Neutrophil (primary cell): ENCODE measurements around the gene INPP4B.

ENCODE experiments used
- H3K27ac ChIP-seq: fragments of 200-600 bp; sonication (generic); 2 replicates; pipeline ENCODE4 v1.5.1; 2016; ENCODE audit warnings: mild to moderate bottlenecking, moderate library complexity
- H3K27me3 ChIP-seq: fragments of 200-600 bp; sonication (generic); 2 replicates; pipeline ENCODE4 v1.6.0; 2016; ENCODE audit warnings: mild to moderate bottlenecking
- H3K36me3 ChIP-seq: fragments of 200-600 bp; sonication (generic); 2 replicates; pipeline ENCODE4 v1.5.1; 2017
- H3K4me1 ChIP-seq, 2 experiments: fragments of 200-600 bp in 1 of 2; sonication (generic) in 1 of 2; 1 replicate in 1 of 2; 2 replicates in 1 of 2; pipeline versions ENCODE4 v1.5.1 to v1.6.1; 2013 to 2016; ENCODE audit warnings: low read depth in 1 of 2, low read length in 1 of 2, mild to moderate bottlenecking in 1 of 2, moderate library complexity in 1 of 2; ENCODE audit not compliant: control insufficient read depth in 1 of 2, insufficient read depth in 1 of 2
- H3K4me3 ChIP-seq, 2 experiments: fragments of 200-600 bp in 1 of 2; sonication (generic) in 1 of 2; 1 replicate in 1 of 2; 2 replicates in 1 of 2; pipeline ENCODE4 v1.5.1; 2013 to 2016; ENCODE audit warnings: low read depth in 1 of 2, low read length in 1 of 2, mild to moderate bottlenecking in 1 of 2, moderate library complexity in 1 of 2
- H3K9me3 ChIP-seq: fragments of 200-600 bp; sonication (generic); 2 replicates; pipeline ENCODE4 v1.5.1; 2016
- TF ChIP-seq, protein P1 (sequence below): fragments of 200-600 bp; sonication (generic); IDR thresholded peaks from 2 replicates; pipeline ENCODE4 v1.5.1; 2016; ENCODE audit warnings: antibody characterized with exemption

Gene INPP4B

DNA sequence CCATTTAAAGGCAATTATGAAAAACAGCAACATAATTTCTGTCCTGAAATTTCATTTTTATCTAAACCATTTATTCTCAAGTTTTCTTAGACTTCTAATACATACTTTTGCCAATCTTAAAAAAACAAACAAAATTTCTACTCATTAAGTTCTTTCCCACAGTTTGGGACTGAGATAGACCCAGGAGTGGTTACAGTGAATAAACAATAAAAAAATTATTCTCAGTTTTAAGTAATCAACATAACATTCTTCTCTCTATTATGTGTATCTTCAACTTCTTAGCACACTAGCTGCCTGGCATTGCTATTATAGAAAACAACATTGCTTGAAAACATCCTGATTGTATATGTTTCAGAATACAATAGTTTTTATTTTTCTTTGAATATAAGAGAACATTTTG is 676.9 kb downstream of the INPP4B start:
- Histone ChIP-seq H3K9me3 (no peaks in the 10 kb centered on the region), H3K4me1 (no peaks in the 10 kb centered on the region), H3K27me3 (no peaks in the 10 kb centered on the region), H3K36me3 (no peaks in the 10 kb centered on the region), H3K27ac (no peak overlapping the region), H3K4me3 (no peak overlapping the region)
- TF ChIP-seq, protein P1, sequence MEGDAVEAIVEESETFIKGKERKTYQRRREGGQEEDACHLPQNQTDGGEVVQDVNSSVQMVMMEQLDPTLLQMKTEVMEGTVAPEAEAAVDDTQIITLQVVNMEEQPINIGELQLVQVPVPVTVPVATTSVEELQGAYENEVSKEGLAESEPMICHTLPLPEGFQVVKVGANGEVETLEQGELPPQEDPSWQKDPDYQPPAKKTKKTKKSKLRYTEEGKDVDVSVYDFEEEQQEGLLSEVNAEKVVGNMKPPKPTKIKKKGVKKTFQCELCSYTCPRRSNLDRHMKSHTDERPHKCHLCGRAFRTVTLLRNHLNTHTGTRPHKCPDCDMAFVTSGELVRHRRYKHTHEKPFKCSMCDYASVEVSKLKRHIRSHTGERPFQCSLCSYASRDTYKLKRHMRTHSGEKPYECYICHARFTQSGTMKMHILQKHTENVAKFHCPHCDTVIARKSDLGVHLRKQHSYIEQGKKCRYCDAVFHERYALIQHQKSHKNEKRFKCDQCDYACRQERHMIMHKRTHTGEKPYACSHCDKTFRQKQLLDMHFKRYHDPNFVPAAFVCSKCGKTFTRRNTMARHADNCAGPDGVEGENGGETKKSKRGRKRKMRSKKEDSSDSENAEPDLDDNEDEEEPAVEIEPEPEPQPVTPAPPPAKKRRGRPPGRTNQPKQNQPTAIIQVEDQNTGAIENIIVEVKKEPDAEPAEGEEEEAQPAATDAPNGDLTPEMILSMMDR, result no peak

DNA sequence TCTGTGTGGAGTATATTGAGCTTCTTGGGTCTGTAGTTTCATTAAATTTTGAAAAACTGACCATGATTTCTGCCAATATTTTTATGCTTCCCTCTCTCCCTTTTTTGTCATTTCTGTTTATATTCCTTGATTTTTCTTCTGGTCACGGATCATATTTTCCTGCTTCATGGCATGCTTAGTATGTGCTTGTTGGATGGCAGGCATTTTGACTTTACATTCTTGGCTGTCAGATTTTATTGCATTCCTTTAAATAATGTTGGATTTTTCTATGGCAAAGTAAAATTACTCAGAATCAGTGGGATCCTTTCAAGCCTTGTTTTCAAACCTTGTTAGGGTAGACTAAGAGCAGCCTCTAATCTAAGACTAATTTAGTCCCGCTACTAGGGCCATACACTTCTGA is 677.9 kb downstream of the INPP4B start:
- Histone ChIP-seq H3K27ac (no peak overlapping the region), H3K4me1 (no peaks in the 10 kb centered on the region), H3K36me3 (no peaks in the 10 kb centered on the region), H3K27me3 (no peaks in the 10 kb centered on the region), H3K4me3 (no peak overlapping the region), H3K9me3 (no peaks in the 10 kb centered on the region)
- TF ChIP-seq, protein P1, result no peak

DNA sequence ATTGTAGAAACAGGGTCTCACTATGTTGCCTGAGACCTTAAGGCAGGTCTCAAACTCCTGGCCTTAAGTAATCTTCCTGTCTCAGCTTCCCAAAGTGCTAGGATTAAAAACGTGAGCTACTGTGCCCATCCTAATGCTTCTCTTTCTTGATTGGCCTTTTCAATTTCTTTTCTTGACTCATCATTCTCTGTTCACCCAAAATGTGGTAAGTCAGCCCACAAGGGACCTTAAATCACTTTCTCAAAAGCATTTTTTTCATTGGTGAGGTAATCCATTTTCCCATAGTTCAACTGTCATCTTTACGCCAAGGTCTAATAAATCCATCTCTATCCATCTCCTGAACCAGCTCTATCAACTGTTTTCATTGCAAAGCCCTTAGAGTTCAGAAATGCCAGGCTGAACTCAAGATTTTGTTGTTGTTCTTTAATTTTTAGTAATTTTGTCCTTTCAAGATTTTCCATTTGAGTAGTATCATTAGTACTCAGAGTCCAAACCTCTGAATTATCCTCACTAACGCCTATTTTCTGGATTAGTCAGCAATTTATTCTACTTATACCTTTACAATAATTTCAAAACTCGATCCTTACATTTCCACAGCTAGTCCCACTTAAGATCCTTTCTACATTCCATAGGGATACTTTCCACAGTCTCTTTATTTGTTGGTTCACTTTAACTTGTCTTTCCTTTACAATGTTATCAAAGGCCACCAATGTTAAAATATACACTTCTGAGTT is 681.2 kb downstream of the INPP4B start:
- no peaks in the 10 kb centered on the region for H3K36me3 ChIP-seq
- no peak overlapping the region for H3K27ac ChIP-seq
- H3K9me3 ChIP-seq, result no peaks in the 10 kb centered on the region

DNA sequence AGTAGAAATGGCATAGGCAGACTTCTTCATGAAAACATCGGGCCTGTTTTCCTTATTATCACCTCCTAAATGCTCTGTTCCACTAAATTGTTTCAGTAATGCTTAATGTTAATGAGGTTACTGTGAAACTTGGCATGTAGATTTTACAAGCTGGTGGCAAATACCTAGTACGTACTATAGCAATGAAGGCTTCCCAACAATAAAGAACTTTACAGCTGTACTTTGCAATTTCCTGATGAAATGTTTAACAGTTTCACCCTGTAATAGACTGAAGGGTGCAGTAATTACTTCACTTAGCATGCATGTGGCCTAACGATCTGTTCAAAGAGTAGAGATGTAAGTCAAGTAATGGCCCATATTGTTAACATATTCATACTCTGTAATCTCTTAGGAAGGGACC is 685.0 kb downstream of the INPP4B start:
- Histone ChIP-seq H3K27me3 (no peaks in the 10 kb centered on the region), H3K4me1 (no peaks in the 10 kb centered on the region), H3K9me3 (no peaks in the 10 kb centered on the region), H3K27ac (no peak overlapping the region), H3K36me3 (no peaks in the 10 kb centered on the region), H3K4me3 (no peak overlapping the region)
- TF ChIP-seq, protein P1, result no peak

More for the DNA sequence above, 681.2 kb downstream of the INPP4B start:
- H3K4me1 ChIP-seq, result no peaks in the 10 kb centered on the region
- TF ChIP-seq, protein P1, result no peak
- H3K27me3 ChIP-seq, result no peaks in the 10 kb centered on the region
- H3K4me3 ChIP-seq, result no peak overlapping the region

DNA sequence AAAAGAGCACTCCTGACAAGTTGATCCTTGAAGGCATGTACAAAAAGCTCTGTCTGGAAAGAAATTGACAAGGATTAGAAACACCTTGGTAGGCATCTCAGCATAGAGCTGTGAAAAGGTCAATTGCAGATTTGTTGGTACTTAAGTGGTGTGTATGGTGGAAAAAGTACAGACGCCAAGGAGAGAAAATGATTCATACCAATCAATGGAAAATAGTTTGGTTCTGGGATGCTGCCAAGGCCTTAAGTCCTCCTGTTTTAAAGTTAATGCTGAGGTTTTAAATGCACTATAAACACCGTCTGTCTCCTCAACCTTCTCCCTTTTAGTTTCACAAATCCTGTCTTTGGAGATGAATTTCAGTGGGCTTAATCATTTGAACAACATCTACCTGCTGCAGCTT is 685.6 kb downstream of the INPP4B start:
- H3K36me3 ChIP-seq, result no peaks in the 10 kb centered on the region
- H3K4me1 ChIP-seq, result no peaks in the 10 kb centered on the region
- no peak overlapping the region for H3K27ac ChIP-seq
- no peak overlapping the region for H3K4me3 ChIP-seq
- TF ChIP-seq, protein P1, result no peak
- H3K9me3 ChIP-seq, result no peaks in the 10 kb centered on the region
- H3K27me3 ChIP-seq, result no peaks in the 10 kb centered on the region
